AG04450 (cell line): ENCODE data around the gene OSBP. TPM values are rescaled to one million over a fixed set of nuclear protein-coding genes. Genes with fewer than 3 reads are reported as not detected.

ENCODE experiments used
- CTCF ChIA-PET: fragments of 300-600, 350-600 bp; formaldehyde crosslinking; extraction: SDS; loops from one replicate; lab custom pipeline; 2022; ENCODE audit warnings: antibody characterized with exemption, inconsistent platforms; lab: Charles Lee
- POLR2A ChIA-PET: fragments of 350-600 bp; formaldehyde crosslinking; extraction: SDS; loops from one replicate; lab custom pipeline; 2021; ENCODE audit warnings: antibody characterized with exemption, inconsistent platforms; lab: Yijun Ruan, JAX
- DNase-seq: peaks from one replicate; pipeline ENCODE4 v3.0.0-alpha.2; 2011; ENCODE audit warnings: low read depth, low spot score
- H3K27ac ChIP-seq: one replicate; pipeline ENCODE4 v1.5.1; 2012; ENCODE audit warnings: low read depth, low read length, control low read depth
- H3K27me3 ChIP-seq: one replicate; pipeline ENCODE4 v1.6.0; 2012; ENCODE audit warnings: low read length; ENCODE audit not compliant: control insufficient read depth, insufficient read depth
- H3K4me3 ChIP-seq: 2 replicates; pipeline ENCODE4 v1.5.1; 2011; ENCODE audit warnings: mild to moderate bottlenecking, low read depth, low read length, control low read depth
- H3K9me3 ChIP-seq: 2 replicates; pipeline ENCODE4 v1.5.1; 2012; ENCODE audit warnings: low read length; ENCODE audit not compliant: control insufficient read depth, insufficient read depth
- CTCF ChIP-seq: IDR thresholded peaks from 2 replicates; pipeline ENCODE4 v1.5.1; 2011; ENCODE audit warnings: low read depth, low read length, control low read depth, inconsistent platforms
- polyA plus RNA-seq: library from polyadenylated mRNA; depleted of rRNA; stranded (reverse); fragments of >200 nt; gene quantifications from 2 replicates; pipeline ENCODE4 v1.2.3, GENCODE V29; 2011

Gene OSBP
- polyA plus RNA-seq, 1 experiment: 28.4 TPM

GRCh38 chr11:59647245-59647980, 31.8 kb upstream of the OSBP start:
- H3K27ac ChIP-seq: no peak overlapping the region
- no peak for TF ChIP-seq CTCF
- POLR2A ChIA-PET: no interaction called here
- no peak overlapping the region for H3K4me3 ChIP-seq
- DNase-seq: no peak
- H3K27me3 ChIP-seq: no peaks in the 10 kb centered on the region
- CTCF ChIA-PET: no interaction called here
- H3K9me3 ChIP-seq: no peaks in the 10 kb centered on the region

- ChIA-PET POLR2A (no interaction called here), CTCF (interaction anchor here (0.6 to 1.0 kb wide), 2 partner anchors 15 to 20 kb away, joined by 5 read pairs; no protein-coding TSS in a partner anchor)
- no peak for TF ChIP-seq CTCF
- no peak overlapping the region for H3K27ac ChIP-seq
- no peak overlapping the region for H3K4me3 ChIP-seq
- no peaks in the 10 kb centered on the region for H3K27me3 ChIP-seq
- DNase-seq: no peak
- H3K9me3 ChIP-seq: no peaks in the 10 kb centered on the region
Measured at GRCh38 chr11:59644528-59644927, 29.0 kb upstream of the OSBP start.

GRCh38 chr11:59643390-59643789, 27.8 kb upstream of the OSBP start:
- POLR2A ChIA-PET: no interaction called here

GRCh38 chr11:59641156-59641555, 25.6 kb upstream of the OSBP start:
- ChIA-PET POLR2A (no interaction called here), CTCF (interaction anchor here (0.6 kb wide), 1 partner anchor 108 kb away, joined by 3 read pairs; no protein-coding TSS in a partner anchor)
- TF ChIP-seq CTCF: no peak
- Histone ChIP-seq H3K9me3 (no peaks in the 10 kb centered on the region), H3K4me3 (no peak overlapping the region), H3K27ac (no peak overlapping the region), H3K27me3 (no peaks in the 10 kb centered on the region)
- DNase-seq: no peak

More at GRCh38 chr11:59643390-59643789, 27.8 kb upstream of the OSBP start:
- DNase-seq: no peak
- H3K27me3 ChIP-seq: no peaks in the 10 kb centered on the region
- no peak overlapping the region for H3K4me3 ChIP-seq
- CTCF ChIA-PET: interaction anchor here (1.6 kb wide), 1 partner anchor 26 kb away, joined by 4 read pairs; the partner anchor contains the start of gene PATL1
- no peak overlapping the region for H3K27ac ChIP-seq
- no peaks in the 10 kb centered on the region for H3K9me3 ChIP-seq
- no peak for TF ChIP-seq CTCF

- no peak overlapping the region for H3K27ac ChIP-seq
Measured at GRCh38 chr11:59630493-59630892, 14.9 kb upstream of the OSBP start.

More at GRCh38 chr11:59630493-59630892, 14.9 kb upstream of the OSBP start:
- POLR2A ChIA-PET: no interaction called here
- H3K9me3 ChIP-seq: no peaks in the 10 kb centered on the region
- H3K4me3 ChIP-seq: no peak overlapping the region
- H3K27me3 ChIP-seq: no peaks in the 10 kb centered on the region
- CTCF ChIA-PET: interaction anchor here (1.3 kb wide), 1 partner anchor 12 kb away, joined by 4 read pairs; no protein-coding TSS in a partner anchor
- TF ChIP-seq CTCF: no peak
- no peak for DNase-seq
